ENCODE results near the gene PCDHGA10.

- TF ChIP-seq, protein P1, sequence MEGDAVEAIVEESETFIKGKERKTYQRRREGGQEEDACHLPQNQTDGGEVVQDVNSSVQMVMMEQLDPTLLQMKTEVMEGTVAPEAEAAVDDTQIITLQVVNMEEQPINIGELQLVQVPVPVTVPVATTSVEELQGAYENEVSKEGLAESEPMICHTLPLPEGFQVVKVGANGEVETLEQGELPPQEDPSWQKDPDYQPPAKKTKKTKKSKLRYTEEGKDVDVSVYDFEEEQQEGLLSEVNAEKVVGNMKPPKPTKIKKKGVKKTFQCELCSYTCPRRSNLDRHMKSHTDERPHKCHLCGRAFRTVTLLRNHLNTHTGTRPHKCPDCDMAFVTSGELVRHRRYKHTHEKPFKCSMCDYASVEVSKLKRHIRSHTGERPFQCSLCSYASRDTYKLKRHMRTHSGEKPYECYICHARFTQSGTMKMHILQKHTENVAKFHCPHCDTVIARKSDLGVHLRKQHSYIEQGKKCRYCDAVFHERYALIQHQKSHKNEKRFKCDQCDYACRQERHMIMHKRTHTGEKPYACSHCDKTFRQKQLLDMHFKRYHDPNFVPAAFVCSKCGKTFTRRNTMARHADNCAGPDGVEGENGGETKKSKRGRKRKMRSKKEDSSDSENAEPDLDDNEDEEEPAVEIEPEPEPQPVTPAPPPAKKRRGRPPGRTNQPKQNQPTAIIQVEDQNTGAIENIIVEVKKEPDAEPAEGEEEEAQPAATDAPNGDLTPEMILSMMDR (IDR thresholded peaks at IDR 0.05), result no peak
- TF ChIP-seq POLR2A (IDR thresholded peaks at IDR 0.05), result no peak
Observed at GRCh38 chr5:141413540-141414069, 818 bp downstream of the PCDHGA10 start.
